Measurements from ENCODE around the gene PCDHGA9. TPM values are rescaled to one million over a fixed set of nuclear protein-coding genes. Genes with fewer than 3 reads are reported as not detected.

The PCDHGA9 gene
- 1.1 and 2.7 TPM in 2 replicates for total RNA-seq (2014; rRNA removed; shearing (Covaris generic))

GRCh38 chr5:141402553-141403243, at the start of gene PCDHGA9:
TSS of gene PCDHGA9 (plus strand) at chr5:141402778. CDS start at chr5:141402953, 175 bp downstream.

GRCh38 chr5:141354900-141355469, 47.6 kb upstream of the PCDHGA9 start, which contains the start of gene PCDHGA4:
TSS of gene PCDHGA4 (plus strand) at chr5:141355021. CDS start at chr5:141355108, 87 bp downstream.

GRCh38 chr5:141359790-141360426, 42.7 kb upstream of the PCDHGA9 start, which contains the start of gene PCDHGB2:
TSS of gene PCDHGB2 (plus strand) at chr5:141359994. CDS start at chr5:141360136, 142 bp downstream.

GRCh38 chr5:141363952-141364660, 38.5 kb upstream of the PCDHGA9 start, which contains the start of gene PCDHGA5:
TSS of gene PCDHGA5 (plus strand) at chr5:141364162. CDS start at chr5:141364331, 169 bp downstream.

GRCh38 chr5:141369994-141370848, 32.4 kb upstream of the PCDHGA9 start, which contains the start of gene PCDHGB3:
TSS of gene PCDHGB3 (plus strand) at chr5:141370242. CDS start at chr5:141370395, 153 bp downstream.

GRCh38 chr5:141373673-141374317, 28.8 kb upstream of the PCDHGA9 start, which contains the start of gene PCDHGA6:
TSS of gene PCDHGA6 (plus strand) at chr5:141373891. CDS start at chr5:141374084, 193 bp downstream.

GRCh38 chr5:141382469-141383294, 19.9 kb upstream of the PCDHGA9 start, which contains the start of gene PCDHGA7:
TSS of gene PCDHGA7 (plus strand) at chr5:141382742. CDS start at chr5:141382900, 158 bp downstream.

GRCh38 chr5:141387557-141388311, 14.8 kb upstream of the PCDHGA9 start, which contains the start of gene PCDHGB4:
TSS of gene PCDHGB4 (plus strand) at chr5:141387698. CDS start at chr5:141387885, 187 bp downstream.

GRCh38 chr5:141392429-141393198, 10.0 kb upstream of the PCDHGA9 start, which contains the start of gene PCDHGA8:
TSS of gene PCDHGA8 (plus strand) at chr5:141392633. CDS start at chr5:141392814, 181 bp downstream.

GRCh38 chr5:141397756-141398551, 4.6 kb upstream of the PCDHGA9 start, which contains the start of gene PCDHGB5:
TSS of gene PCDHGB5 (plus strand) at chr5:141397947. CDS start at chr5:141398128, 181 bp downstream.

GRCh38 chr5:141407790-141408505, 5.4 kb downstream of the PCDHGA9 start, which contains the start of gene PCDHGB6:
TSS of gene PCDHGB6 (plus strand) at chr5:141408021. CDS start at chr5:141408203, 182 bp downstream.

GRCh38 chr5:141412854-141413539, 10.4 kb downstream of the PCDHGA9 start, which contains the start of gene PCDHGA10:
TSS of gene PCDHGA10 (plus strand) at chr5:141412987. CDS start at chr5:141413176, 189 bp downstream.

GRCh38 chr5:141417494-141418172, 15.1 kb downstream of the PCDHGA9 start, which contains the start of gene PCDHGB7:
TSS of gene PCDHGB7 (plus strand) at chr5:141417677. CDS start at chr5:141417860, 183 bp downstream.

GRCh38 chr5:141420855-141421488, 18.4 kb downstream of the PCDHGA9 start, which contains the start of gene PCDHGA11:
TSS of gene PCDHGA11 (plus strand) at chr5:141421051. CDS start at chr5:141421228, 177 bp downstream.

